HG03354 (cell line): ENCODE data around the gene RCAN1.
"Not testable (repeated sequence)": the region's sequence is repeated elsewhere in the genome, so short reads cannot be mapped to it uniquely, and the experiment has no call there.

Experiments used
- ATAC-seq: cut with Tn5 transposase; IDR thresholded peaks from one replicate; pipeline ENCODE4 v1.9.1; 2021; ENCODE audit warnings: mild to moderate bottlenecking; ENCODE audit not compliant: unreplicated experiment, poor library complexity, severe bottlenecking

Gene RCAN1

DNA sequence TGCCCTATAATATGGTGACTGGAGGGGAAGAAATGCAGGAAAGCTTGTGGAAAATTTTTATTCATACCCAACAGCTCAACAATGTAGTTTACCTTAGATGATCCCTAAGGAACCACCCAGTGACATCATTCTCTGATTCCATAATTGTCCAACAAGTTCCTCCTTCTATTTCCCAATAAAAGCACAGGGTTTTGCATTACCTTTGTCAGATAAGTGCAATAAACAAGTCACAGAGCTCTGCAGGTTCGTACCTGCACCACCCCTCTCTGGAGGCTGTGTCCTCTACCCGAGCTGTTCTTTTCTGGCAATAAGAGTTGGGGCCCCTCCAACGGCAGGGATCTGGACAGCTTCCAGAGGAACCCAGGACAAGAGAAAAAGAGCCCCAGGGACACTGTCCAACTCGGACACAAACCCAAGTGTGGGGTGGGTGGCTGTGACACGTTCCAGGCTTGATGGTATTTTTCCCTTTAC lies 38.8 kb downstream of the RCAN1 start:
- no peak for ATAC-seq

DNA sequence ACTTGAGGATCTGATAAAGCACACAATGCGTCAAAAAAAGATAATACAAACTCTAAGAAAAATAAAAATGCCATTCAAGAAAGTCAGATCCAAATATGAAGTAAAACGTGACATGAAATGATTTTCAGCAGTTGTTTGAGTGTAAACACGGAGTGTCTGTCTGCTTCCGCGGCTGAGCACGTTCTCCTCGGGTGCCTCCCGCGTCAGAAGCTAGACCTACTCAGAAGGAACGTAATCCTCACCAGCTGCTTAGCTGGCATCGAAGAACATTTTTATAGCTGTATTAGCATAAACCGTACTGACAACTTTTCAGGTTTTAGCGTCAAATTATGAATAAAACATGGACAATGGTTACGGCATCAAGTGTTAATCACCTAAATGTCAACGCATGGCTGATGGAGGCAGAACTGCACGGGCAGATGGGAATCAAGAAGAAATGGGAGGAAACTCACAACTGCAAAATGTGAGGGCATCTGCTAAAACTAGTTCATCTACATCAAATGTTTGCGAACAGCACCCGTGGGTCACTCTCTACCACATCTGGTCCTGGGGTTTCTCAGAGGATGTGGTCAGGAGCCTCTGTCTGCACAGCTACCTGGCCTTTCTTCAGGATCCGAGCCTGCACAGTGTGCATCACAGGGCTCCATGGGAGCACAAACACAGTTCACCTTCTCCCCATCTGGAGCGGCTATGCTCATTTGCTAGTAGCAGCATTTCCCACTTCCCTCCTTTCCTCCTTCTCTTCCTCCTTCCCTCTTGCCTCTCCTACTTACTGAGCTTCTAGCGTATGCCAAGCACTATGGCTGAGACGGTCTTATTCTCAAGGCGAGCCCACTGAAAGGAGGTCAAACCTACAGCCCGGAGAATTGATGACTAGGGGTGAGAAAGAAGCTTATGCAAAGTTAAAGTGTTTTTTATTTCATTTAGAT lies 40.0 kb downstream of the RCAN1 start:
- no peak for ATAC-seq

DNA sequence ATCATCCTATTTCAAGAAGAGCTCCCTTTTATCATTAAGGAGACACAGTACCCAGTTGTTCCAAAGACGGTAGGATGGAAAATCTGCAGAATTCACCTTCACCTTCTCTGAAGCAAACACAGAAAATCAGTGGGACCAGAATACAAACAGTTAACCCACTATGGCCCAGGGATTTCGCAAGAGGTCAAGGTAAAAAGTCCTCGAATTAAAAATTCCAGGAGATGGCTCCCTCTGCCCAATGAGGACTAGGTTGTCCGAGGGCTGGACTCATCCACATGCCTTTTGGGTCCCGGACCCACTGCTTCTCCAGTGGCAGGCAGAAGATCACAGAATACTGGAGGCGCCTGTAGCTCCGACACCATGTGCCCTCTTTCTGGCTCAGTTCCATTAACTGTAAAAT lies 42.9 kb downstream of the RCAN1 start:
- no peak for ATAC-seq

DNA sequence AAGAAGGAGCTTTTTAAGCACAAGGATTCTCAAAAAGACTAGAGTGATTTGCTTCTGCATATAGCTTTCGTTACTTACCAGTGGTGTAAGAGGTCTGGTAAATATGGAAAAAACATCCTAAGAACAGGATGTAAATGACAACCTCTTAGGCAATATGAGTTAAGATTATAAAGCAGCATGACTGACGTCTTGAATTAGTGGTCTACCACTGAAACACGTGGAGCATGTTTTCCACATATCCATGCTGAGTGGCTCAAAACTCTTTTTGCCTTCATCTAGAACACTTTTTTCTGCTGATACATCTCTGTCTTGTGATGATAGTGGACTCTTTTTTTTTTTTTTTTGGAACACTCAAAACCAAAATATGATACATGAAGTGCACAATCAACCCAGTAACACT lies 44.6 kb downstream of the RCAN1 start:
- ATAC-seq: no peak

DNA sequence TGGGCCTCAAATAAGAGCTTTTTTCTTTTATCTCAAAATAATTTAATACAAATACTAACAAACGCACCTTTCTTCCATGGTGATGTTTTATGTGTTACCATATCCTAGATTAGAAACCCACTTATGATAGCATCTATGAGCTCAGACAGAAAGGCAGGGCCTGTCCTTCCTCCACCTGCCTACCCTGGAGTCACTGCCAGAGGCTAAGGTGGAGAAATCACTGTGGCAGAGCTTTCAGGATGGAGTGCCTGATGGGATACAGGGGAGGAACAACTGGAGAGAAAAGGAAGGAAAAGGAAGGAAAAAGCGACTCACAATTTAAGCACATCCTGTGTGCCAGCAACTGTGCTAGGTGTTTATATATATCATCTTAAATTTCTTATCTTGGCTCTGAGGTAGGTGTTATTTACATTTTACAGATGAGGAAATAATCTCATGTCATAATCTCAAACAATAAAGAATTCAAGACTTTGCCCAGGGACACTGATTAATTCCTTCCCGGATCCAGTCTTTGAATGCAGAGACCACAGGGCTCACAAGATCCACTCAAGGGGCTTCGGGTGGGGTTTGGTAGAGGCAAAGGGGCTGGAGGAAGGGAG lies 45.4 kb downstream of the RCAN1 start:
- ATAC-seq: no peak

DNA sequence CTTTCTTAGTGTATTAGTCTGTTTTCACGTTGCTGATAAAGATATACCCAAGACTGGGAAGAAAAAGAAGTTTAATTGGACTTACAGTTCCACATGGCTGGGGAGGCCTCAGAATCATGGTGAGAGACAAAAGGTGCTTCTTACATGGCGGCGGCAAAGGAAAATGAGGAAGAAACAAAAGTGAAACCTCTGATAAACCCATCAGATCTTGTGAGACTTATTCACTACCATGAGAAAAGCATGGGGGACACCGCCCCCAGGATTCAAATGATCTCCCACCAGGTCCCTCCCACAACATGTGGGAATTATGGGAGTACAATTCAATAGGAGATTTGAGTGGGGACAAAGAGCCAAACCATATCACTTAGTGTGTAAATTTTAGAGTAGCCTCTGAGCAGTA lies 46.1 kb downstream of the RCAN1 start:
- ATAC-seq: not testable (repeated sequence)

DNA sequence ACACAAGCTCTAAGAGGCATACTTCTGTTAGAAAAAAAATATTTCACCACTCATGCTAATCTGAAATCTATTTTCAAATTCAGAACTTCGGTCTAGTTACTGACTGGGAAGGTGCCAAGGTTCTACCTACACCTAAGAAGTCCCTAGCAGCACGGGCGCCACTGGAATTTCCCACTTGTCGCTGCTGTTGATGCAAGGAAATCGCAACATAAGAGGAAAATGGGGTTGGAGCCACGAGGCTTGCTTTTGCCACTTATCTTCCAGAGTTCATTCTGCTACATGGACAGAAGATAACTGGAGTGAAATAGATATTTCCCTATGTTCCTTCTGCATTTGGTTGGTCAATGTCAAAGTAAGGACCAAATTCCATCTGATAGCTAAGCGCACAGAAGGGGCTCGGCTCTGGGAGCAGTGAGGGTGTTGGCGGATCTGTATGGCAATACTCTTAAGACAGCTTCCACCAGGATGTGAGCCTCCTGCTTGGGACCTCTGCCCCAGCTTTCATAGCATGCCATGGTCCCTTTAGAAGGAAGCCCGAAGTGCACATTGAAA lies 47.2 kb downstream of the RCAN1 start:
- ATAC-seq: no peak

DNA sequence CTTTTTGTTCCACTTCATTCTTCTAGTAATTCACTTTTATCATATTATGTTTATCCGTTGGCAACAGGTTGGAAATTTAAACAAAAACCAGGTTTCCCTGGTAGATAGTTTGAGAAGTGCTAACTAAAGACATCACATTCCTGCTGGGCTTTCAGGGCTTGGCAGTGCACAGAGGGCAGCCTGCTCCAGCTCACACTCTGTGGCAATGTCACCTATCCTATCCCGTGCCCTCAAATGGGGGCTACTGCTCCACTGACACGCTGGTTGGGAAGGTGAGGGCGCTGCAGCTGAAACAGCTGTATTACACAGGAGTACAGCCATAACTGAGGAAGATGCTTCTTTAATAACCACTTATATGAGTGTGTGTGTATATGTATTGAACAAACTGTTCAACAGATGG lies 49.7 kb downstream of the RCAN1 start:
- ATAC-seq: no peak

DNA sequence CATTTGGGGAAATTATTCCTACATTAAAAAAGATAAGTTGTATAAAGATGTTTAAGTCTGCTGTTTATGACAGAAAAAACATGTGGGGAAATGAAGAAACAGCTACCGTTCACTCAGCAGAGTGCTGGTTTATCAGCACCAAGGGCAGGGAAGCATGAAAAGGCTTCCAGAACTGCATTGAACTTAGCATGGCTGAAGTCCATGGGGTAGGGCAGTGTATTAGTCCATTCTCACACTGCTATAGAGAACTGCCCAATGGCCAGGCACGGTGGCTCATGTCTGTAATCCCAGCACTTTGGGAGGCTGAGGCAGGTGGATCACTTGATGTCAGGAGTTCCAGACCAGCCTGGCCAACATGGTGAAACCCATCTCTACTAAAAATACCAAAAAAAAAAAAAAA lies 51.5 kb downstream of the RCAN1 start:
- not testable (repeated sequence) for ATAC-seq

DNA sequence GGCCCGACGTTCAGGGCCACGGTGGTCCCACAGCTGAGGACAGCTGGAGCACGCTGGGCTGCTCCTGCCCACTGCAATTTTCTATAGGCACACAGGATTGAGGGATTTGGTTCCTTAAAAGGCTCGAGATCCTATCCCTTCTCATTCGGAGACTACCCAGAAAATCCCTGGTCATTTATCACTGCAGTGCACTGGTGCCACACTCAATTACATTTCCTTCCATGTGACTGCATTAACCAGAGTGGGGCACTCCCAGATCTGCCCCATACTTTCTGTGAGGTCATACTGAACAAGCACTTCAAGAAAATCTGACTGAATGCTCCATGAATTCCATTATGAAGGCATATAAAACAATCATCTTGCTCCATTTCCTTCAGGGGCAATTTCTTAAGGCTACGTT lies 53.1 kb downstream of the RCAN1 start:
- no peak for ATAC-seq

DNA sequence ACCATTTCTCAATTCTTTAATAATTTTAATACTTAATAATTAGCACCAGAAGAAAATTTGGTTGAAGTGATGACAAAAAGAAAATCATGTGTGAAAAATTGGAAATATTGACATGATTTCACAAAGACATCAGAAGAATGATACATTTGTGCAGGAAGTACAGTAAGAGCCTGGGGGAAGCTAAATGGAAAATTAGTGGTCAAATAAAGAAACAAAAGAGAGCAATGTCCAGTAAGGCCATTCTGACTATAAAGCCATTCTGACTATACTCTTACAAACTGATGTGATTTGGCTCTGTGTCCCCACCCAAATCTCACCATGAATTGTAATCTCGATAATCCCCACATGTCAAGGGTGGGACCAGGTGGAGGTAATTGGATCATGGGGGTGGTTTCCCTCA lies 54.3 kb downstream of the RCAN1 start:
- no peak for ATAC-seq

DNA sequence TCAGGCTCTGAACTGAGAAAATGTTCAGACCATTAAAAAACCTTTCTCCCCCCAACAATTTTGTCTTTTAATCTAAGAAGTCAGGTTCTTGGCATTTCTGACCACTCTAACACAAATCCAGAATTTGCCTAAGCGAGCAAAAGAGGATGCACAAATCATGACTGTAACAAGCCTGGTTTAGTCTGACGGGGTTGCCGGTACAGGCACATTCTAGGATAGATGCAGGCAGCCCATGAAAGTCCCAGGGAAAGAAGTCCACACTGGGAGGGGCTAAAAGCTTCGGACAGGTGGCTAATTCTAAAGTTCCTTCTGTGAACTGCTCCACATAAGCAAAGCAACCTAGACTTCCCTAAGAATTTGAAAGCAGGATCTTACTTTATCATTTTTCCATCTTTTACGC lies 54.9 kb downstream of the RCAN1 start:
- no peak for ATAC-seq

DNA sequence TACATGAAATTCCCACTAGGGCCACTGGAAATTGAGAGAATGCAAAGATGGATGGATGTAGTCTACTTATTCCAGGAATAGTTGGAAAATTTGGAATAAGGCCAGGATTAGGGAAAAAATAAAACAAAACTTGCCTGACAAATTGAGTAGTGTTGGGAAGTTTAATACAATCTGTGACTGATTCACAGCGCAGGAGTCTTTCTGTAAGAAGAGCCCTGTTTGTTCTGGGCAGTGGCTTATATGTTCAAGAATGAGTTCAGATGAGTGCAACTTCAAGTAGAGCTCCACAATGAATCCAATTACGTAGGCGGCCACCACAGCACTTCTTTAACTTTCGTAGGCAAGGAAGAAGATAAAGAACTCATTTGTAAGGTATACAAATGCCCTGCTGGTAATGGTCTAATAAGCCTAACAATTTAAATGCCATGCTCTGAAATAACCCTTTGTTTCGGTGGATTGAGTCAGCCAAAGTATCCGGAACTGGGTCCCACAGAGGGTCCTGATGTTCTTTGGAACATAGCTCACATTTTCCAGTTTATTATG lies 55.8 kb downstream of the RCAN1 start:
- ATAC-seq: no peak

DNA sequence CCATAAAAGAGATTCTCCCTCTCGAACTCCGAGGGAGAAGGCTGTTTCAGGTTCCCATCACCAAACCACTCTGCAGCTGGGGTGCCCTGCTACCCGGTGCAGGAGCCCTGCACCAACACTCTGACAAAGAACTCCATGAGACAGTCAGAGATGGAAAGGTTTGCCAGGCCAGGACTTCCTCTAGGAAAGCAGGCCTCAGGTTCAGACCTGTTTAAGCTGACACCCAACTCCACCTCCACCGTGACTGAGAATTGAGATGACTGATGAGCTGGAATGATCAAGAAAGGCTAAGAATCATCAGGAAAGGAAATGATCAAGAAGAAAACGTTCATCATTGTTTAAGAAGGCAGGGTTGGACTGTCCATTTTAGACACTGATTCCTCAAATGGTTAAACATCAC lies 56.7 kb downstream of the RCAN1 start:
- no peak for ATAC-seq

DNA sequence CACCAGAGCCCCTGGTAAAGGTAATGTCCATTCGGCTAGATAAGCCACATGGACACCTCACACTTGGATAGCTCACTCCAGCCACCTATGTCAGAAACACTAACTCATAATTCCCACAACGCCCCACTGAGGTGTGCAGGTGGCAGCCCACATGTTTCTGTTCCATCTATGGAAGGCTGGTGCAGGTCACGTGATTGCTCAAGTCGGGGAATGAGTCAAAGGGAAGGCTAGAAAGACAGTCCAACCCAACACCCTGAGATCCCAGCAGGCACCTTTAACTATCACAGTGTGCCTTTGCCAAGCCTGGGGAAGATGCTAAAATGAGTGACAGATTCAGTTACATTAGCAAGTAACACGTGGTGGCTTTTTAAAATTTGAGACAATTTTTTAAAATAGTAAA lies 57.7 kb downstream of the RCAN1 start:
- ATAC-seq: no peak

DNA sequence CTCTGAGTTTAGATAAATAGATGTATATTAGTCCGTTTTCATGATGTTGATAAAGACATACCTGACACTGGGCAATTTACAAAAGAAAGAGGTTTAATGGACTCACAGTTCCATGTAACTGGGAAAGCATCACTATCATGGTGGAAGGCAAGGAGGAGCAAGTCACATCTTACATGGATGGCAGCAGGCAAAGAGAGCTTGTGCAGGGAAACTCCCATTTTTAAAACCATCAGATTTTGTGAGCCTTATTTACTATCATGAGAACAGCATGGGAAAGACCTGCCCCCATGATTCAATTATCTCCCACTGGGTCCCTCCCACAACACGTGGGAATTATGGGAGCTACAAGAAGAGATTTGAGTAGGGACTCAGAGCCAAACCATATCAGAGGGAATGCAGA lies 60.2 kb downstream of the RCAN1 start:
- not testable (repeated sequence) for ATAC-seq

DNA sequence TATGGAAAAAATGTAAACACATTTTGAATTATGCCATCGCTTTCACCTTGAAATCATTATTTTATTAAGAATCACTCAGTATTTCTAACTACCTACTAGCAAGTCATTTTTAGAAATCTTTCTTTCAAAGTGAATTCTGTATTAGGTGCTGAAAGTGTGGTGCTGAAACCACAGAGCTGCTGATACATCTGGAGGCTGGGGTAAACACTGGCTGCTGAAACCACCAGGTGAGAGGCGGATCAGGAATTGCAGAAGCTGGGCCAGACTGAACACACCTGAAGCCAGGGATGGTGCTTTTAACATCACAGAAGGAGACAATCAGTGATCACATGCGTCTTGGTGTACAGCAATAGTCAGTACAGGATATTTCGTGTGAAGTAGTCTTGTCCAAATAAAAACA lies 60.7 kb downstream of the RCAN1 start:
- no peak for ATAC-seq

DNA sequence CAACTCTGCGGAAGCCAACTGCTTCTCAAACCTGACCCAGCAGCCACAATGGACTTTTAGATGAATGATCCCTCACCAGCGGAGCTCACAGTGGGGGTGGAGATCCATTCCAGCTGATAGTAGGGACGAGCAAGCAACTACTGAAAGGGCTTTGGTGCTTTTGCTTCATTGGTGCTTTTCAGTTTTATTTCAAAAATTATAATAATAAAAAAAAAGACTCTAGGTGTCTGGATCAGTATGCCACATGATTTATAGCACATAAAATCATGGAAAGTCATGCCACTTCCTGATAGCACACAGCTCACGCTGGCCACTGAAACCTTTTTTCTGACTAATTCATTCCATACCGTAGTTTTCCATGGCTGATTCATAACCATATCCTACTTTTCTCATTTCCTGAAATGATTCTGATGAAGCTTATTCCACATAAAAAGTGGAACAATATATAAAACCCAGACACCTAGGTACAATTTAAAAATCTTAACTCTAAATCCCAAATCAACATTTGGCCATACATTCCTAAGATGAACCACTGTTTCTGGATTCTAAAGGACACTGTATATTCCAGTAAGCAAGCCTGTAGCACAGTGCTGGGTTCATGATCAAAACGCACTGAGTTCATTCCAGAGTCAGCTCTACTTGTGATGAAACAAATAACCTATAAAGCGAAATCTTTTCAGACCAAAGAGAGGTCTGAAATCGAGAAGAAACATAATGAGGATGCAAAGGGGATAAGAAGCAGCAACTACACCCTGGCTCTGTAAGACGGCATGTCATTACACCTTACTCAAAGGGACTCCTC lies 61.6 kb downstream of the RCAN1 start:
- no peak for ATAC-seq

DNA sequence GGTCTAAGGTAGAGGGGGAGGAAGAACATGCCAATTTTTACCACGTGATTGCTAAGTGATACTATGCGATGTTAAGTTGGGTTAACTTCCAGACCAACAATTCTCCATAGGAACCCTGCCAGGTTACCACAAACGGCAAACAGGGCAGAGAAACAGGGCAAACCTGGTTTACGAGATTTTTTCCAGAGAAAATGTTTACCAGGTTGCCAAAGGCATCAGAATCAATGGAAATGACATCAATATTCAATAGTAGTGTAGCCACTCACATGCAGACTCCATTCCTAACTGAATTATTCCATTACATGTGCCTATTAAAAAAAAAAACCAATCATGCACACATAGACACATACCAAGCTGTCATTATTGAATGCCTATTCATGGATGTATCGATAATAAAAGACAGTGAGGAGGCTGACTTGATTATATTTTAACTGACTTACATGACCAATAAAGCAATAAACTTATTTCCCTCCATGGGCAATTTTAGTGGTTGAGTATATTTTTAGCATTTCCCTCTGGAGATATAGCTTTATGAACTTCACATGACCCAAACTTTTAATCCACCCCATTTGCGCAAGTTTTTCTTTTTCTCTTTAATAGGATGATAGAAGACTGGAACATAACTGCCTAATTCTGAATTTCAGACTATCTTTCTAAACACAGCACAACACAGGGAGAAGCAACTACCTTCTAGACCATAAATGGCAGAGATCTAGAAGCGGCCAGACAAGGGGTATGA lies 62.4 kb downstream of the RCAN1 start:
- no peak for ATAC-seq
